Testis (tissue), 3 donors: Measurements from ENCODE around the gene NTM. TPM values are rescaled to one million over a fixed set of nuclear protein-coding genes. Genes with fewer than 3 reads are reported as not detected.

Experiments
- DNase-seq: peaks from one replicate; pipeline ENCODE4 v3.0.0-alpha.2; 2019
- H3K27ac ChIP-seq, 2 donors: fragments of 200-600 bp; sonication (generic); one replicate each; pipeline ENCODE4 v1.5.1; 2019
- H3K27me3 ChIP-seq: fragments of 200-600 bp; sonication (generic); one replicate; pipeline ENCODE4 v1.5.1; 2019
- H3K36me3 ChIP-seq: fragments of 200-600 bp; sonication (generic); one replicate; pipeline ENCODE4 v1.5.1; 2017; ENCODE audit warnings: low read depth; ENCODE audit errors: missing control alignments
- H3K4me1 ChIP-seq: fragments of 200-600 bp; sonication (generic); one replicate; pipeline ENCODE4 v1.5.1; 2019
- H3K4me3 ChIP-seq, 2 donors: fragments of 200-600 bp; sonication (generic); one replicate each; pipeline ENCODE4 v1.5.1; 2017 to 2019
- H3K9me3 ChIP-seq: fragments of 200-600 bp; sonication (generic); one replicate; pipeline ENCODE4 v1.5.1; 2017
- CTCF ChIP-seq, 3 experiments: fragments of 450-650 bp in 2 of 3; fragments of 200-600 bp in 1 of 3; sonication (generic) in 1 of 3; IDR thresholded peaks; one replicate each; pipeline ENCODE4 v1.5.1; 2016 to 2019; ENCODE audit warnings: antibody characterized with exemption in 3 of 3, mild to moderate bottlenecking in 2 of 3, moderate library complexity in 1 of 3
- POLR2A ChIP-seq: fragments of 450-650 bp; IDR thresholded peaks from one replicate; pipeline ENCODE4 v1.6.1; 2017; ENCODE audit warnings: antibody characterized with exemption, mild to moderate bottlenecking, moderate library complexity
- WGBS, 2 donors: methylation state at CpG; one replicate each; pipeline ENCODE4 v1.1.5; 2018; 5-methylcytosine and 5-hydroxymethylcytosine counted together
- intact Hi-C: fragments of 100-400 bp; cut with DNase I; formaldehyde crosslinking; loops from one replicate; pipeline ENCODE4 v1.15.1; 2023; ENCODE audit warnings: low total_unique reads
- polyA plus RNA-seq: library from polyadenylated mRNA; stranded (reverse); fragments of 350-450 nt; fragmentation: Illumina TruSeq; extraction: RNeasy Lipid Tissue Mini Kit (QIAGEN cat#74804); gene quantifications from one replicate; pipeline ENCODE4 v1.2.3, GENCODE V29; 2014; ENCODE audit warnings: low read depth, low replicate concordance; ENCODE audit not compliant: insufficient read depth
- total RNA-seq, 2 donors: library from RNA; depleted of rRNA; stranded (reverse); fragments of >200 nt; gene quantifications; one replicate each; pipeline ENCODE4 v1.2.3, GENCODE V29; 2016

NTM gene
- total and polyA plus RNA-seq, 3 donors from 2014 or later: 1.7 to 4.5 (median 1.8) TPM

- Histone ChIP-seq H3K4me1 (no peaks in the 10 kb centered on the region), H3K4me3 (no peak overlapping the region), H3K36me3 (no peaks in the 10 kb centered on the region), H3K9me3 (no peaks in the 10 kb centered on the region), H3K27me3 (no peaks in the 10 kb centered on the region), H3K27ac (no peak overlapping the region)
- 82 to 89% methylated on average over 6 of the region's 6 CpGs for WGBS, 2 donors
- intact Hi-C loops: no loop called here
- TF ChIP-seq CTCF (IDR thresholded peaks at IDR 0.05) (no peak), POLR2A (no peak)
- DNase-seq: no peak
These were observed 14.2 kb upstream of the NTM start for GRCh38 chr11:131356206-131356605.

DNA sequence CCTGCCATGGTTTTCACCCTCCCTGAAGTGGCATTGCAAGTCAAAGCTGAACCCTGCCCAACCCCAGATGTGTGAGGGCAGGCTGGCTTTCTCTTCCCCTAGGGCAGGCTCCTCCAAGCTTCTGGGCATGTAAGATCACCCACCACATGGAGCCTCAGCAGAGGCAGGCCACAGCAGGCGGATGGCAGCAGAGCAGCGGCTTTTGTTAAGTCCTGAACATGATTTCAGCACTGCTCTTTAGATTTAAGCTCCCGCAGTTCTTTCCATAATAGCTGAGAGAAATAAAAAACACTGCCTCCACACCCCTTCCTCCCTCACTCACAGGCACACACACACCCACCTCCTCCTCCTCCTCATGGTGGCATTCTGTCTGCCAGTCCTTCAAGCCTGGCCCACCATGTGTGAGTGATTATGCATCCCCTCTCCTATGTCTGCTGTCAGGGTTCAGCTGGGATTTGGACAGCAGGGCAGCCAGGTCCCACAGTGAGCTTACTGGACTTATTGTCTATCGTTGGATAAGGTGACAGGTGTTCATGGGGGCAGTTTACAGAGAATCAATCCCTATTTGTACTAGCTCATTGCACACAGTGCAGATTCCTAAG, 5.0 kb upstream of the NTM start:
- DNase-seq: no peak
- no peaks in the 10 kb centered on the region for H3K4me1 ChIP-seq
- H3K9me3 ChIP-seq: no peaks in the 10 kb centered on the region
- intact Hi-C loops: no loop called here
- no peak overlapping the region for H3K27ac ChIP-seq
- TF ChIP-seq POLR2A (no peak), CTCF (IDR thresholded peaks at IDR 0.05) (no peak)
- H3K4me3 ChIP-seq: no peak overlapping the region
- H3K36me3 ChIP-seq: no peaks in the 10 kb centered on the region
- H3K27me3 ChIP-seq: no peaks in the 10 kb centered on the region
- 72 to 78% methylated on average over 4 of the region's 4 CpGs for WGBS, 2 donors

DNA sequence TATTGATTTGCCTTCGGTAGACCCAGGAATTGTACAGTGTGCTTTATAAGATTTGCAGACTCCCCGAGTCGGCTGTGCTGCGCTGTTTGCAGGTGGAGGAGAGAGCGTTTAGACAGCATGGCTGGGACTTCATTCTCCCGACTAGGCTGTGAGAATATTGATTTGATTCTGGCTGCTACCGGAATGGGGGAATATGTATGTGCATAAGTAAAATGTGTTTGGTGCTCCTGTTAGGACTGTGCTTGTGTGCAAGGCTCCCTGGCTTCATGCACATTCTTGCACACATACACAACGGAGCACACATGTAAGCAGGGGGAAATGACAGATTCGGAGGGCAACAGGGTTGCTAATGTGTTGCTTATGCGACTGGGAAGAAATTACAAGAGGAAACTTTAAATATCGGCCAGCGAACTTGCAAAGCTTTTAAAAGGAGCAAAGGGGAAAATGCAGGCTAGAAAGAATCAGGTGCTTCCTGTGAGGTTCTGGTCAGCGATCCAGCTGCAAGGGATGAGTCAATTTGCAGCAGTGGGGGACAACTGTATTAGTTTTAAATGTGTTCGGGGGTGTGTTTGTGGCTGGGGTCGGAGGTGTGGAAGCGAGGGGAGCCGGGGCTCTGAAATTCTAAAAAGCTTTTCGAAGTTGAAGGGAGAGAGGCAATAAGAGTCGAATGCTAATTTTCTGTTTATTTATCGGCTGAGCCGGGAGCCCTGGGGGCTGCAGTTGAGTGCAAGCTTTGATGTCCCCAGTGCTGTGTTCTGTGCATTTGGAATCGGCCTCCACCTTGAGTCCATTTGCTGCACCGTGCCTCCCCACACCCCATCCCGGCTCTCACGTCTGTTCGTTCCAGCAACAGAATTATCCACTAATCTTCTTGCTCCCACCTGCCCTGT, 731 bp downstream of the NTM start:
- H3K4me3 ChIP-seq: no peak overlapping the region
- peaks cover 10% of the 10 kb centered on the region for H3K4me1 ChIP-seq
- WGBS, 2 donors: 6 to 8% methylated on average over 26 of the region's 26 CpGs
- TF ChIP-seq POLR2A (no peak), CTCF (IDR thresholded peaks at IDR 0.05) (no peak)
- intact Hi-C loops: no loop called here
- H3K27me3 ChIP-seq: no peaks in the 10 kb centered on the region
- no peaks in the 10 kb centered on the region for H3K9me3 ChIP-seq
- no peaks in the 10 kb centered on the region for H3K36me3 ChIP-seq
- no peak for DNase-seq
- no peak overlapping the region for H3K27ac ChIP-seq

DNA sequence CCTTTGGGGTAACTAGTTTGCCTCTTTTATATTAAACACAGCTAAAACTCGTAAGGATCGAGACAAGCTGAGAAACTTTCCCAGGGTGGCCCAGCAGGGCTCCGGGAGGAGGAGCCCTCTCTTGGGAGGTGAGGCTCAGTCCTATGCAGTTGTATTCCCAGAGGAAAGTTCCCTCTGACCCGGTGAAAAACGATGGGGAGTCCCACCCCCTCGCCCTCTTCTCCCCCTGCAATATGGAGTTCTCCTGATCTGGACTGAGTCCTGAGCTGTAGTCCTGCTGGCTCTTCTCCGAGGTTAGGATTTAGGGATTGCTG, 1.3 kb downstream of the NTM start:
- no peak overlapping the region for H3K4me3 ChIP-seq
- WGBS, 2 donors: 8 to 13% methylated on average over 3 to 7 of the region's 7 CpGs
- TF ChIP-seq CTCF (IDR thresholded peaks at IDR 0.05): no peak
- TF ChIP-seq POLR2A: no peak
- peaks cover 10% of the 10 kb centered on the region for H3K4me1 ChIP-seq
- intact Hi-C loops: no loop called here
- H3K36me3 ChIP-seq: no peaks in the 10 kb centered on the region
- H3K27me3 ChIP-seq: no peaks in the 10 kb centered on the region
- H3K27ac ChIP-seq: no peak overlapping the region
- no peak for DNase-seq
- no peaks in the 10 kb centered on the region for H3K9me3 ChIP-seq
